SK-N-SH (cell line): ENCODE measurements around the gene ENTPD8. TPM values are rescaled to one million over a fixed set of nuclear protein-coding genes. Genes with fewer than 3 reads are reported as not detected.

Source experiments
- CTCF ChIA-PET: fragments of 300-600, 350-600 bp; formaldehyde crosslinking; extraction: SDS; loops from one replicate; lab custom pipeline; 2021; lab: Yijun Ruan, JAX
- POLR2A ChIA-PET: fragments of 350-600 bp; sonication (Branson Sonifier 250); formaldehyde crosslinking; extraction: SDS; loops from one replicate; lab custom pipeline; 2020; ENCODE audit warnings: antibody characterized with exemption, inconsistent platforms; lab: Yijun Ruan, JAX
- DNase-seq: peaks from one replicate; pipeline ENCODE4 v3.0.0; 2012
- H2AFZ ChIP-seq: fragments of 200-600 bp; sonication (generic); 2 replicates; pipeline ENCODE4 v1.8.1; 2016; ENCODE audit warnings: antibody characterized with exemption, mild to moderate bottlenecking, low read depth
- H3F3A ChIP-seq: fragments of 200-600 bp; sonication (generic); replicated peaks from 2 replicates; pipeline ENCODE3; 2016; ENCODE audit warnings: antibody characterized with exemption, mild to moderate bottlenecking; ENCODE audit not compliant: insufficient read depth
- H3K27ac ChIP-seq, 2 experiments: fragments of 200-500 bp in 1 of 2; fragments of 200-600 bp in 1 of 2; sonication (Bioruptor generic) in 1 of 2; sonication (generic), shearing (Covaris generic) in 1 of 2; 2 replicates each; pipeline versions ENCODE4 v1.5.1 to v1.6.1; 2014 to 2016; ENCODE audit warnings: low read depth in 2 of 2, inconsistent platforms in 1 of 2, low read length in 1 of 2, mild to moderate bottlenecking in 1 of 2, mixed read lengths in 1 of 2
- H3K27me3 ChIP-seq: fragments of 200-600 bp; sonication (generic), shearing (Covaris generic); 2 replicates; pipeline ENCODE4 v1.6.1; 2016; ENCODE audit warnings: mixed run types; ENCODE audit not compliant: insufficient read depth
- H3K36me3 ChIP-seq, 2 experiments: fragments of 200-500 bp in 1 of 2; fragments of 200-600 bp in 1 of 2; sonication (Bioruptor generic) in 1 of 2; sonication (generic) in 1 of 2; replicated peaks in 1 of 2; 2 replicates each; pipeline versions ENCODE3 to v1.5.1; 2014 to 2016; ENCODE audit warnings: low read length in 1 of 2, mild to moderate bottlenecking in 1 of 2; ENCODE audit not compliant: insufficient read depth in 2 of 2, control insufficient read depth in 1 of 2
- H3K4me1 ChIP-seq, 2 experiments: fragments of 200-500 bp in 1 of 2; fragments of 200-600 bp in 1 of 2; sonication (Bioruptor generic) in 1 of 2; sonication (generic), shearing (Covaris generic) in 1 of 2; 2 replicates each; pipeline versions ENCODE4 v1.5.1 to v1.6.1; 2014 to 2016; ENCODE audit warnings: low read depth in 1 of 2, low read length in 1 of 2, mixed run types in 1 of 2; ENCODE audit not compliant: insufficient read depth in 2 of 2, control insufficient read depth in 1 of 2
- H3K4me2 ChIP-seq: fragments of 200-600 bp; sonication (generic), shearing (Covaris generic); 2 replicates; pipeline ENCODE4 v1.6.1; 2017; ENCODE audit warnings: mixed run types
- H3K4me3 ChIP-seq, 2 experiments: fragments of 200-500 bp in 1 of 2; fragments of 200-600 bp in 1 of 2; sonication (Bioruptor generic) in 1 of 2; sonication (generic), shearing (Covaris generic) in 1 of 2; 2 replicates each; pipeline versions ENCODE4 v1.5.1 to v1.8.1; 2014 to 2016; ENCODE audit warnings: low read depth in 2 of 2, inconsistent platforms in 1 of 2, low read length in 1 of 2, mild to moderate bottlenecking in 1 of 2, mixed read lengths in 1 of 2, moderate library complexity in 1 of 2
- H3K79me2 ChIP-seq: fragments of 200-600 bp; sonication (generic); 2 replicates; pipeline ENCODE4 v1.8.1; 2017; ENCODE audit warnings: mild to moderate bottlenecking; ENCODE audit not compliant: insufficient read depth
- H3K9ac ChIP-seq: fragments of 200-600 bp; sonication (generic); 2 replicates; pipeline ENCODE4 v1.6.1; 2017; ENCODE audit warnings: mixed run types
- H3K9me2 ChIP-seq: fragments of 200-600 bp; sonication (generic); 2 replicates; pipeline ENCODE4 v1.6.1; 2017; ENCODE audit warnings: mixed run types
- H3K9me3 ChIP-seq: fragments of 200-600 bp; sonication (generic); 2 replicates; pipeline ENCODE4 v1.6.1; 2017; ENCODE audit warnings: mixed run types, mild to moderate bottlenecking, moderate library complexity
- H4K20me1 ChIP-seq: fragments of 200-600 bp; sonication (generic); 2 replicates; pipeline ENCODE4 v1.6.1; 2017; ENCODE audit warnings: mild to moderate bottlenecking, mixed run types; ENCODE audit not compliant: insufficient read depth
- ELF1 ChIP-seq: IDR thresholded peaks from 2 replicates; pipeline ENCODE4 v1.4.0; 2012
- EP300 ChIP-seq, 2 experiments: IDR thresholded peaks; 2 replicates each; pipeline versions ENCODE4 v1.4.0 to v1.6.1; 2012; ENCODE audit warnings: borderline replicate concordance in 1 of 2, low read depth in 1 of 2, low read length in 1 of 2
- FOXJ3 ChIP-seq: sonication (generic); formaldehyde crosslinking; IDR thresholded peaks from 2 replicates; pipeline ENCODE4 v1.5.1; 2020; ENCODE audit warnings: mild to moderate bottlenecking, missing genetic modification reagents
- FOXM1 ChIP-seq: IDR thresholded peaks from 2 replicates; pipeline ENCODE4 v1.4.0; 2012; ENCODE audit warnings: low read depth, mild to moderate bottlenecking
- GABPA ChIP-seq: IDR thresholded peaks from 2 replicates; pipeline ENCODE4 v1.4.0; 2012; ENCODE audit warnings: low read depth, mild to moderate bottlenecking
- GATA2 ChIP-seq: sonication (generic); formaldehyde crosslinking; IDR thresholded peaks from 2 replicates; pipeline ENCODE4 v1.5.0; 2020; ENCODE audit warnings: mild to moderate bottlenecking, missing genetic modification reagents
- JUND ChIP-seq: IDR thresholded peaks from 2 replicates; pipeline ENCODE4 v1.4.0; 2012
- MEF2A ChIP-seq: IDR thresholded peaks from 2 replicates; pipeline ENCODE4 v1.4.0; 2012; ENCODE audit warnings: low read depth, borderline replicate concordance
- NFIC ChIP-seq: IDR thresholded peaks from 2 replicates; pipeline ENCODE4 v1.4.0; 2012; ENCODE audit warnings: borderline replicate concordance
- POLR2AphosphoS5 ChIP-seq: IDR thresholded peaks from 2 replicates; pipeline ENCODE4 v1.6.1; 2012; ENCODE audit warnings: low read depth, low read length
- RCOR1 ChIP-seq: fragments of 150-350 bp; IDR thresholded peaks from 2 replicates; pipeline ENCODE4 v1.6.1; 2017; ENCODE audit warnings: antibody characterized with exemption, low read length
- TAF1 ChIP-seq: IDR thresholded peaks from 2 replicates; pipeline ENCODE4 v1.6.1; 2012; ENCODE audit warnings: low read depth, mild to moderate bottlenecking, low read length, moderate library complexity, borderline replicate concordance
- WGBS: methylation state at CpG from one replicate; pipeline ENCODE4 v1.1.6; 2017; ENCODE audit warnings: low lambda C conversion rate; 5-methylcytosine and 5-hydroxymethylcytosine counted together
- polyA plus RNA-seq, 3 experiments: library from polyadenylated mRNA; depleted of rRNA; stranded (reverse); fragments of >200 nt; gene quantifications; 2 replicates each; pipeline ENCODE4 v1.2.3, GENCODE V29; 2012
- TF ChIP-seq, protein P1 (sequence below): fragments of 150-350 bp; IDR thresholded peaks from 2 replicates; pipeline ENCODE4 v1.6.1; 2017; ENCODE audit warnings: antibody characterized with exemption, low read length, low read depth, borderline replicate concordance
- TF ChIP-seq, protein P2 (sequence below): IDR thresholded peaks from 2 replicates; pipeline ENCODE4 v1.6.1; 2012; ENCODE audit warnings: mild to moderate bottlenecking, low read depth, low read length, moderate library complexity
- TF ChIP-seq, protein P3 (sequence below): fragments of 150-350 bp; IDR thresholded peaks from 2 replicates; pipeline ENCODE4 v1.6.1; 2016; ENCODE audit warnings: mild to moderate bottlenecking, low read depth, low read length
- TF ChIP-seq, protein P4 (sequence below): IDR thresholded peaks from 2 replicates; pipeline ENCODE4 v1.4.0; 2012; ENCODE audit warnings: low read depth
- TF ChIP-seq, protein P5 (sequence below): fragments of 200-600 bp; sonication (generic); IDR thresholded peaks from 2 replicates; pipeline ENCODE4 v1.6.1; 2017; ENCODE audit warnings: antibody characterized with exemption, mild to moderate bottlenecking, moderate library complexity

ENTPD8 gene
- polyA plus RNA-seq, 1 of the 3 experiments (the other 2 are of a cell fraction), result 0.30 TPM

DNA sequence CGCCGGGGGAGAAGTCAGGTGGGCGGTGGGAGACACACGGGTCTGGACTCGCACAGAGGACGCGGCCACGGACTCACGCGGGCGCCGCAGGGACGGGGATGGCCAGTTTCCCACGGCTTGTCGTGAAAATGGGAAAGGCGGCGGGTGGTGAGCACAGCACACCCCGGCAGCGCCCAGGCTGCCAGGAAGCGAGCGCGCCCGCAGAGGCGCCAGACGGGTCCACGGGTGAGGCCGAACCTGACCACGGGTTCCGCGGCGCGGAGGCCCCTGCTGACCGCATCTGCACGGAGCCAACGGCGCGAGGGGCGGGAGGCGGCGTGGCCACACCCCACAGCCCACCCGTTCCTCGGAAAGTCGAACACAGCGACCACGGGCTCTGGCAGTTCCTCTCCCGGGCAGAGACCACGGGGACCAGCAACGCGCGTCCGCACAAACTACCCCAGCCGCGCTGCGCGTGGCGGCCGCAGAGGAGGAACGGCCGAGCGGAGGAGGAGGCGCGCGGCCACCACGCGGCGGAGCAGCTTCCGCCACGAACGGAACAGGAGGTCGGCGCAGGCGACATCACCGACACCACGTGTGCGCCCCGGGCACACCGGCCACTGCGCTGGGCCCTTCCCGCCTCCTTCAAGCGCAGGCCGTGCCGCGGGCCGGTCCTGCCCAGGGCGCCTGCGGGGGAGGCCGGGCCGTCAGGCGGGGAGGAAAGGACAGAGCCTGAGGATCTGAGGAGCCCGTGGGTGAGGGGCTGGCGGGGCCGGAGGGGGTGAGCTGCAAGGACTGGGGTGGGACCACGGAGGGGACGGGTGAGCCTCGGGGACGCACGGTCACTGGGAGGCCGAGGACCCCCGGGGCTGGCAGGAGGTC, 23.8 kb downstream of the ENTPD8 start:
- no peaks in the 10 kb centered on the region for H3K9me3 ChIP-seq
- no peaks in the 10 kb centered on the region for H3K27me3 ChIP-seq
- H4K20me1 ChIP-seq, result no peaks in the 10 kb centered on the region
- H2AFZ ChIP-seq, result no peak overlapping the region
- H3F3A ChIP-seq, result peaks cover 16% of the 10 kb centered on the region
- no peak overlapping the region for H3K4me3 ChIP-seq
- H3K9me2 ChIP-seq, result no peaks in the 10 kb centered on the region
- 93% methylated on average over 78 of the region's 99 CpGs for WGBS
- CTCF ChIA-PET, result interaction anchor here (0.9 kb wide), 2 partner anchors 116 to 130 kb away, joined by 3 read pairs; partner anchors contain the start of gene NRARP
- H3K79me2 ChIP-seq, result peaks cover 48% of the 10 kb centered on the region
- peaks cover 5 to 7% of the 10 kb centered on the region in 2 experiments; a peak in 3 of 4 replicates for H3K4me1 ChIP-seq
- H3K4me2 ChIP-seq, result no peak overlapping the region
- TF ChIP-seq, protein P1, sequence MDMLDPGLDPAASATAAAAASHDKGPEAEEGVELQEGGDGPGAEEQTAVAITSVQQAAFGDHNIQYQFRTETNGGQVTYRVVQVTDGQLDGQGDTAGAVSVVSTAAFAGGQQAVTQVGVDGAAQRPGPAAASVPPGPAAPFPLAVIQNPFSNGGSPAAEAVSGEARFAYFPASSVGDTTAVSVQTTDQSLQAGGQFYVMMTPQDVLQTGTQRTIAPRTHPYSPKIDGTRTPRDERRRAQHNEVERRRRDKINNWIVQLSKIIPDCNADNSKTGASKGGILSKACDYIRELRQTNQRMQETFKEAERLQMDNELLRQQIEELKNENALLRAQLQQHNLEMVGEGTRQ, result no peak
- TF ChIP-seq FOXJ3 (no peak), MEF2A (no peak), TAF1 (no peak), ELF1 (no peak), JUND (no peak), NFIC (no peak), RCOR1 (no peak)
- TF ChIP-seq, protein P2, sequence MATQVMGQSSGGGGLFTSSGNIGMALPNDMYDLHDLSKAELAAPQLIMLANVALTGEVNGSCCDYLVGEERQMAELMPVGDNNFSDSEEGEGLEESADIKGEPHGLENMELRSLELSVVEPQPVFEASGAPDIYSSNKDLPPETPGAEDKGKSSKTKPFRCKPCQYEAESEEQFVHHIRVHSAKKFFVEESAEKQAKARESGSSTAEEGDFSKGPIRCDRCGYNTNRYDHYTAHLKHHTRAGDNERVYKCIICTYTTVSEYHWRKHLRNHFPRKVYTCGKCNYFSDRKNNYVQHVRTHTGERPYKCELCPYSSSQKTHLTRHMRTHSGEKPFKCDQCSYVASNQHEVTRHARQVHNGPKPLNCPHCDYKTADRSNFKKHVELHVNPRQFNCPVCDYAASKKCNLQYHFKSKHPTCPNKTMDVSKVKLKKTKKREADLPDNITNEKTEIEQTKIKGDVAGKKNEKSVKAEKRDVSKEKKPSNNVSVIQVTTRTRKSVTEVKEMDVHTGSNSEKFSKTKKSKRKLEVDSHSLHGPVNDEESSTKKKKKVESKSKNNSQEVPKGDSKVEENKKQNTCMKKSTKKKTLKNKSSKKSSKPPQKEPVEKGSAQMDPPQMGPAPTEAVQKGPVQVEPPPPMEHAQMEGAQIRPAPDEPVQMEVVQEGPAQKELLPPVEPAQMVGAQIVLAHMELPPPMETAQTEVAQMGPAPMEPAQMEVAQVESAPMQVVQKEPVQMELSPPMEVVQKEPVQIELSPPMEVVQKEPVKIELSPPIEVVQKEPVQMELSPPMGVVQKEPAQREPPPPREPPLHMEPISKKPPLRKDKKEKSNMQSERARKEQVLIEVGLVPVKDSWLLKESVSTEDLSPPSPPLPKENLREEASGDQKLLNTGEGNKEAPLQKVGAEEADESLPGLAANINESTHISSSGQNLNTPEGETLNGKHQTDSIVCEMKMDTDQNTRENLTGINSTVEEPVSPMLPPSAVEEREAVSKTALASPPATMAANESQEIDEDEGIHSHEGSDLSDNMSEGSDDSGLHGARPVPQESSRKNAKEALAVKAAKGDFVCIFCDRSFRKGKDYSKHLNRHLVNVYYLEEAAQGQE, result no peak
- no peak overlapping the region for H3K9ac ChIP-seq
- no peak overlapping the region for H3K27ac ChIP-seq
- DNase-seq, result no peak
- H3K36me3 ChIP-seq, result no peaks in the 10 kb centered on the region
- POLR2A ChIA-PET, result no interaction called here

DNA sequence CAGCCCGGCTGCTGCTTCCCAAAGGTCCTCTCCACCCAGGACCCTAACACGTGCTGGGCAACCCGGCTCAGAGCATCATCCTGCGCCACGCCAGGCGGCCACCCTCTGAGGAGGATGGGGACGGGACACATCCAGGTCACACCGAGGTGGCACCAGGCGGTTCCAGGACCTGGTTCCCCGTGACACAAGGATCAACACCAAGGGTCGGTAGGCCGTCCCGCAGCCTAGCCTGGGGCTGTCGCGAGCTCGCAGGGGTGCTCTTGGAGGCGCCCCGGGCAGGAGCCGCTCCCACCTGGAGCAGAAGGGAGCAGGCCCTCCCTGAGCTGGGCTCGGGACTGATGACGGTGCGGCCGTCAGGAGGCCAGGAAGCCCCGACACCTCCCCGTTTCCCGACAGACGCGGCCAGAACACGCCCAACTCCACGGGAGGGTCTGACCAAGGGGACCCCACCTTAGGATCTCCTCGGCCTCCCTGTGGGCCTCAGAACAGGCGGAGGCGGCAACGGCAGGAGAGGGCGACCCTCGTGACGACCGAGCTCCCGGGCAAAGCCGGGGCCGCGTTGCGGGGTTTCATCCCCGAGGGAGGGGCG, 24.5 kb downstream of the ENTPD8 start:
- no peaks in the 10 kb centered on the region for H3K36me3 ChIP-seq
- no peaks in the 10 kb centered on the region for H4K20me1 ChIP-seq
- CTCF ChIA-PET, result interaction anchor here (0.6 to 0.9 kb wide), 2 partner anchors 45 to 115 kb away, joined by 3 read pairs; partner anchors contain the start of gene NRARP
- H3K9ac ChIP-seq, result no peak overlapping the region
- H3K79me2 ChIP-seq, result peaks cover 40% of the 10 kb centered on the region
- no peaks in the 10 kb centered on the region for H3K9me3 ChIP-seq
- no peaks in the 10 kb centered on the region for H3K27me3 ChIP-seq
- H2AFZ ChIP-seq, result no peak overlapping the region
- no peak overlapping the region for H3K4me2 ChIP-seq
- no peak overlapping the region for H3K4me3 ChIP-seq
- 98% methylated on average over 18 of the region's 45 CpGs for WGBS
- peaks cover 2 to 10% of the 10 kb centered on the region in 2 experiments; a peak in 3 of 4 replicates for H3K4me1 ChIP-seq
- POLR2A ChIA-PET, result no interaction called here
- DNase-seq, result no peak
- H3K9me2 ChIP-seq, result no peaks in the 10 kb centered on the region
- H3K27ac ChIP-seq, result no peak overlapping the region
- peaks cover 18% of the 10 kb centered on the region for H3F3A ChIP-seq
- TF ChIP-seq, protein P3, sequence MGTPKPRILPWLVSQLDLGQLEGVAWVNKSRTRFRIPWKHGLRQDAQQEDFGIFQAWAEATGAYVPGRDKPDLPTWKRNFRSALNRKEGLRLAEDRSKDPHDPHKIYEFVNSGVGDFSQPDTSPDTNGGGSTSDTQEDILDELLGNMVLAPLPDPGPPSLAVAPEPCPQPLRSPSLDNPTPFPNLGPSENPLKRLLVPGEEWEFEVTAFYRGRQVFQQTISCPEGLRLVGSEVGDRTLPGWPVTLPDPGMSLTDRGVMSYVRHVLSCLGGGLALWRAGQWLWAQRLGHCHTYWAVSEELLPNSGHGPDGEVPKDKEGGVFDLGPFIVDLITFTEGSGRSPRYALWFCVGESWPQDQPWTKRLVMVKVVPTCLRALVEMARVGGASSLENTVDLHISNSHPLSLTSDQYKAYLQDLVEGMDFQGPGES, result no peak
- TF ChIP-seq GATA2 (CRISPR knock-in tag), result no peak
- no peak for TF ChIP-seq TAF1
- no peak for TF ChIP-seq EP300 (IDR thresholded peaks at IDR 0.05; ENCODE audit: borderline replicate concordance in 1 of 2, low read depth in 1 of 2, low read length in 1 of 2)
- no peak for TF ChIP-seq GABPA
- TF ChIP-seq POLR2AphosphoS5, result no peak
- TF ChIP-seq, protein P4, sequence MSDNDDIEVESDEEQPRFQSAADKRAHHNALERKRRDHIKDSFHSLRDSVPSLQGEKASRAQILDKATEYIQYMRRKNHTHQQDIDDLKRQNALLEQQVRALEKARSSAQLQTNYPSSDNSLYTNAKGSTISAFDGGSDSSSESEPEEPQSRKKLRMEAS, result no peak
- no peak for TF ChIP-seq FOXM1
- TF ChIP-seq, protein P1, result no peak
- TF ChIP-seq, protein P5, sequence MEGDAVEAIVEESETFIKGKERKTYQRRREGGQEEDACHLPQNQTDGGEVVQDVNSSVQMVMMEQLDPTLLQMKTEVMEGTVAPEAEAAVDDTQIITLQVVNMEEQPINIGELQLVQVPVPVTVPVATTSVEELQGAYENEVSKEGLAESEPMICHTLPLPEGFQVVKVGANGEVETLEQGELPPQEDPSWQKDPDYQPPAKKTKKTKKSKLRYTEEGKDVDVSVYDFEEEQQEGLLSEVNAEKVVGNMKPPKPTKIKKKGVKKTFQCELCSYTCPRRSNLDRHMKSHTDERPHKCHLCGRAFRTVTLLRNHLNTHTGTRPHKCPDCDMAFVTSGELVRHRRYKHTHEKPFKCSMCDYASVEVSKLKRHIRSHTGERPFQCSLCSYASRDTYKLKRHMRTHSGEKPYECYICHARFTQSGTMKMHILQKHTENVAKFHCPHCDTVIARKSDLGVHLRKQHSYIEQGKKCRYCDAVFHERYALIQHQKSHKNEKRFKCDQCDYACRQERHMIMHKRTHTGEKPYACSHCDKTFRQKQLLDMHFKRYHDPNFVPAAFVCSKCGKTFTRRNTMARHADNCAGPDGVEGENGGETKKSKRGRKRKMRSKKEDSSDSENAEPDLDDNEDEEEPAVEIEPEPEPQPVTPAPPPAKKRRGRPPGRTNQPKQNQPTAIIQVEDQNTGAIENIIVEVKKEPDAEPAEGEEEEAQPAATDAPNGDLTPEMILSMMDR, result no peak
